Panc1 (cell line): ENCODE results near the gene DLG2. TPM values are rescaled to one million over a fixed set of nuclear protein-coding genes. Genes with fewer than 3 reads are reported as not detected.

Experiments used
- ATAC-seq: fragments of 200-7000 bp; cut with Tn5 transposase; 2 replicates; pipeline ENCODE4 v1.9.1; 2020; ENCODE audit warnings: mild to moderate bottlenecking, moderate library complexity
- BruUV-seq: library from RNA; stranded (reverse); fragments of 400-500 nt; replicated peaks from 2 replicates; lab custom pipeline; 2021; lab: Mats Ljungman, UMichigan
- CTCF ChIA-PET: fragments of 300-600 bp; sonication (Branson Sonifier 250); formaldehyde crosslinking; loops from one replicate; lab custom pipeline; 2022; ENCODE audit warnings: antibody characterized with exemption; lab: Charles Lee
- POLR2A ChIA-PET: fragments of 300-600 bp; sonication (Branson Sonifier 250); formaldehyde crosslinking; loops from one replicate; lab custom pipeline; 2022; ENCODE audit warnings: antibody characterized with exemption; lab: Charles Lee
- DNase-seq: peaks from one replicate; pipeline ENCODE4 v3.0.0-alpha.2; 2010; ENCODE audit warnings: low read depth, low spot score
- H3K27ac ChIP-seq: 2 replicates; pipeline ENCODE4 v1.5.1; 2011; ENCODE audit warnings: mild to moderate bottlenecking, low read length, inconsistent platforms
- H3K27me3 ChIP-seq: fragments of 200-500 bp; sonication (Bioruptor generic); 2 replicates; pipeline ENCODE4 v1.6.0; 2014; ENCODE audit warnings: low read length, inconsistent platforms; ENCODE audit not compliant: control insufficient read depth, insufficient read depth
- H3K36me3 ChIP-seq: fragments of 200-500 bp; sonication (Bioruptor generic); 2 replicates; pipeline ENCODE4 v1.5.1; 2014; ENCODE audit warnings: inconsistent platforms, mild to moderate bottlenecking, low read length, moderate library complexity; ENCODE audit not compliant: control insufficient read depth, insufficient read depth
- H3K4me1 ChIP-seq: 2 replicates; pipeline ENCODE4 v1.5.1; 2011; ENCODE audit warnings: inconsistent platforms, mild to moderate bottlenecking, low read length, moderate library complexity; ENCODE audit not compliant: control insufficient read depth, insufficient read depth
- H3K4me3 ChIP-seq, 2 experiments: 2 replicates each; pipeline ENCODE4 v1.5.1; 2011 to 2012; ENCODE audit warnings: low read depth in 2 of 2, low read length in 2 of 2, mild to moderate bottlenecking in 2 of 2, inconsistent platforms in 1 of 2, moderate library complexity in 1 of 2
- H3K9me3 ChIP-seq: fragments of 200-500 bp; sonication (Bioruptor generic); 2 replicates; pipeline ENCODE4 v1.5.1; 2014; ENCODE audit warnings: low read depth, mild to moderate bottlenecking, inconsistent platforms, low read length, moderate library complexity; ENCODE audit not compliant: control insufficient read depth, insufficient read depth
- CTCF ChIP-seq: fragments of 450-650 bp; IDR thresholded peaks from 2 replicates; pipeline ENCODE4 v1.5.1; 2017; ENCODE audit warnings: mild to moderate bottlenecking
- POLR2AphosphoS5 ChIP-seq: IDR thresholded peaks from 2 replicates; pipeline ENCODE4 v1.6.1; 2012; ENCODE audit warnings: mild to moderate bottlenecking, low read depth, low read length, moderate library complexity
- REST ChIP-seq, 2 experiments: IDR thresholded peaks; 2 replicates each; pipeline ENCODE4 v1.6.1; 2011 to 2012; ENCODE audit warnings: low read depth in 2 of 2, control low read depth in 1 of 2, low read length in 1 of 2, mild to moderate bottlenecking in 1 of 2, moderate library complexity in 1 of 2; ENCODE audit not compliant: insufficient read depth in 1 of 2
- SIN3A ChIP-seq: IDR thresholded peaks from 2 replicates; pipeline ENCODE4 v1.6.1; 2012; ENCODE audit warnings: low read depth, mild to moderate bottlenecking, low read length, moderate library complexity, borderline replicate concordance; ENCODE audit not compliant: insufficient read depth
- TCF7L2 ChIP-seq: IDR thresholded peaks from 2 replicates; pipeline ENCODE4 v1.6.1; 2011; ENCODE audit warnings: mild to moderate bottlenecking, low read depth, low read length, inconsistent platforms
- in situ Hi-C: cut with HindIII; loops from 2 replicates; pipeline ENCODE4 v1.10.0; 2016; ENCODE audit warnings: low sequenced_read_pairs, low pct_unique_long_range_greater_than_20kb
- intact Hi-C: fragments of 100-400 bp; cut with micrococcal nuclease; formaldehyde crosslinking; loops from one replicate; pipeline ENCODE4 v1.10.0; 2022; ENCODE audit not compliant: unreplicated experiment
- total RNA-seq: library from RNA; stranded (reverse); gene quantifications from one replicate; pipeline ENCODE4 v1.2.1, GENCODE V29; 2021; ENCODE audit not compliant: unreplicated experiment

The DLG2 gene
- total RNA-seq, 1 experiment from 2014 or later, result 4.2 TPM

- no peaks in the 10 kb centered on the region for H3K36me3 ChIP-seq
- in situ Hi-C loops (no loop called here), intact Hi-C loops (no loop called here)
- TF ChIP-seq TCF7L2 (no peak), REST (IDR thresholded peaks at IDR 0.05; ENCODE audit: insufficient read depth in 1 of 2, low read depth in 2 of 2, low read length in 1 of 2) (no peak), SIN3A (no peak), CTCF (no peak), POLR2AphosphoS5 (no peak)
- ChIA-PET CTCF (no interaction called here), POLR2A (no interaction called here)
- H3K4me3 ChIP-seq, result no peak overlapping the region
- H3K27me3 ChIP-seq, result peaks cover 6% of the 10 kb centered on the region
- no peaks in the 10 kb centered on the region for H3K4me1 ChIP-seq
- ATAC-seq (no peak), DNase-seq (no peak)
- H3K9me3 ChIP-seq, result no peaks in the 10 kb centered on the region
- H3K27ac ChIP-seq, result no peak overlapping the region
- no TSS peak for BruUV-seq
These were observed 2055.8 kb downstream of the DLG2 start for GRCh38 chr11:83571302-83571701.

GRCh38 chr11:83569134-83569805 lies 2057.9 kb downstream of the DLG2 start:
- no peaks in the 10 kb centered on the region for H3K9me3 ChIP-seq
- no peak for TF ChIP-seq CTCF
- TF ChIP-seq REST (IDR thresholded peaks at IDR 0.05; ENCODE audit: insufficient read depth in 1 of 2, low read depth in 2 of 2, low read length in 1 of 2), result no peak
- TF ChIP-seq TCF7L2, result no peak
- no peak for TF ChIP-seq POLR2AphosphoS5
- TF ChIP-seq SIN3A, result no peak
- CTCF ChIA-PET, result no interaction called here
- H3K4me1 ChIP-seq, result no peaks in the 10 kb centered on the region
- intact Hi-C loops, result no loop called here
- POLR2A ChIA-PET, result no interaction called here
- no TSS peak for BruUV-seq
- ATAC-seq (no peak), DNase-seq (no peak)
- in situ Hi-C loops, result no loop called here
- no peaks in the 10 kb centered on the region for H3K36me3 ChIP-seq
- no peak overlapping the region for H3K27ac ChIP-seq
- peaks cover 3% of the 10 kb centered on the region for H3K27me3 ChIP-seq
- no peak overlapping the region for H3K4me3 ChIP-seq
